Astrocyte of the spinal cord (primary cell): ENCODE data around the gene GBF1.

Experiments used
- DNase-seq: peaks from one replicate; pipeline ENCODE4 v3.0.0; 2011; ENCODE audit warnings: low read depth, low spot score
- H3K4me3 ChIP-seq: 2 replicates; pipeline ENCODE4 v1.5.1; 2011; ENCODE audit warnings: low read depth, mild to moderate bottlenecking, low read length, moderate library complexity
- CTCF ChIP-seq: IDR thresholded peaks from 2 replicates; pipeline ENCODE4 v1.5.1; 2012; ENCODE audit warnings: low read depth, mild to moderate bottlenecking, low read length, inconsistent platforms
- in situ Hi-C: cut with HindIII; loops from 2 replicates; pipeline ENCODE4 v1.10.0; 2017; ENCODE audit warnings: low sequenced_read_pairs

Gene GBF1

DNA sequence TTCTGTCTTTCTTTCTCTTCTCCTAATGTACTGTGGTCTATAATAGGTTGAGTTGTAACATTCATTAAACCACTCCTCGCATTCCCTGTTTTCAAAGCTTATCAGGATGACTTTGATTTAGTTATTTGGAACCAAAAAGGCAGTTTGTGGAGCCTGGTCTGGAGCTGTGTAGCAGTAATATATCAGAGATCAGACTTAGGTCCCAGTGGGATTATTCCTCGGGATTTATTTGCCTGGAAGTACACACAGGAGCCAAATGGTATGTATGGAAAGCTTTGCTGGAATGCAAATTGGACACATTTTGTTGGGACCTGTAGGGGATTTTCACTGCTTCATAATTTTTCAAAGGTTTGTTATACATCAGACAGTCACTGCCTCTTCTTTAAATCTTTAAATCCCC, 40.9 kb downstream of the GBF1 start:
- no peak overlapping the region for H3K4me3 ChIP-seq
- TF ChIP-seq CTCF = no peak
- in situ Hi-C loops = no loop called here
- DNase-seq = no peak

- in situ Hi-C loops = no loop called here
- DNase-seq = no peak
- H3K4me3 ChIP-seq = no peak overlapping the region
- TF ChIP-seq CTCF = no peak
These were observed 42.2 kb downstream of the GBF1 start for GRCh38 chr10:102287538-102287937.

DNA sequence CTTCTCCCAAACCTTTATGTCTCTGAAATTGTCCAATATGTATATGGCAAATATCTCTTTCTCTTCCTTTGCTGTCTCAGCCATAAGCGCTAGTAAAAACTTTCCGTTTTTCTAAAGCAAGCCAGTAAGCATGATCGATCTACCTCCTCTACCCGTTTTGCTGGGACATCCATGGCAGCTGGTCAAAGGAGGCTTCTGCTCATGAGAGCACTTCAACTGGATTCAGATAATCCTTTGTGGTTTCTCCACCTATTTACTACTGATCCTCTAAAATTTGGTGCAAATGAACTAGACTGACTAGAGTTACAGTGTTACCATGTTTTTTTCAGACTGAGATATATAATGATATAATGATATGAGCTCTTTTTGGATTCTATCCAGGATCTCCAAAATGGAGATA, 42.7 kb downstream of the GBF1 start:
- no peak overlapping the region for H3K4me3 ChIP-seq
- DNase-seq = no peak
- no peak for TF ChIP-seq CTCF
- in situ Hi-C loops = no loop called here

DNA sequence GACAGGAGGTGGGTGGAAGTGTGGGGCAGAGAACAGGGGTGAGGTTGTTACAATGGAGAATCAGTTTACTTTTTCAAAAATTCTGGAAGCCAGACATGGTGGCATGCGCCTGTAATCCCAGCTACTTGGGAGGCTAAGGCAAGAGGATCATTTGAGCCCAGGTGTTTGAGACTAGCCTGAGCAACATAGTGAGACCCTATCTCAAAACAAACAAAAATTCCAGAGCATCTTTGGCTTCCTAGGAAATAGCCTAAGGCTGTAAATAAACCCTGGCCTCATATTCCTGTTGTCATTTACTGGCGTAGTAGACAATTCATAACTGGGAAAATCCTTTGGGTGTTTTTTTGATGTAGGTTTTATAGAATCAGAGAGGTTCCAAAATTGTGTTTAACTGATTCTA, 44.0 kb downstream of the GBF1 start:
- DNase-seq = no peak
- H3K4me3 ChIP-seq = no peak overlapping the region
- TF ChIP-seq CTCF = no peak
- in situ Hi-C loops = no loop called here

DNA sequence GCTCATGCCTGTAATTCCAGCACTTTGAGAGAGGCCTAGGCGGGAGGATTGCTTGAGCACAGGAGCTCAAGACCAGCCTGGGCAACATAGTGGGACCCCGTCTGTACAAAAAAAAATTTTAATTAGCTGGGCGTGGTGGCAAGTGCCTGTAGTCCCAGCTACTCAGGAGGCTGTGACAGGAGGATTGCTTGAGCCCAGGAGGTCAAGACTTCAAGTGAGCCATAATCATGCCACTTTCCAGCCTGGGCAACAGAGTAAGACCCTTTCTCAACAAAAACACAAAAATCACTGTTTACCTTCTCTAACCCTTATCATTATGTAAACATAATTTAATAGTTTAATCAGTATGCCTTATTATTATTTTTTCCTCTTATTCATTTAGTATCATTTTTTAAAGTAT, 44.5 kb downstream of the GBF1 start:
- in situ Hi-C loops = no loop called here
- TF ChIP-seq CTCF = no peak
- no peak for DNase-seq
- no peak overlapping the region for H3K4me3 ChIP-seq

DNA sequence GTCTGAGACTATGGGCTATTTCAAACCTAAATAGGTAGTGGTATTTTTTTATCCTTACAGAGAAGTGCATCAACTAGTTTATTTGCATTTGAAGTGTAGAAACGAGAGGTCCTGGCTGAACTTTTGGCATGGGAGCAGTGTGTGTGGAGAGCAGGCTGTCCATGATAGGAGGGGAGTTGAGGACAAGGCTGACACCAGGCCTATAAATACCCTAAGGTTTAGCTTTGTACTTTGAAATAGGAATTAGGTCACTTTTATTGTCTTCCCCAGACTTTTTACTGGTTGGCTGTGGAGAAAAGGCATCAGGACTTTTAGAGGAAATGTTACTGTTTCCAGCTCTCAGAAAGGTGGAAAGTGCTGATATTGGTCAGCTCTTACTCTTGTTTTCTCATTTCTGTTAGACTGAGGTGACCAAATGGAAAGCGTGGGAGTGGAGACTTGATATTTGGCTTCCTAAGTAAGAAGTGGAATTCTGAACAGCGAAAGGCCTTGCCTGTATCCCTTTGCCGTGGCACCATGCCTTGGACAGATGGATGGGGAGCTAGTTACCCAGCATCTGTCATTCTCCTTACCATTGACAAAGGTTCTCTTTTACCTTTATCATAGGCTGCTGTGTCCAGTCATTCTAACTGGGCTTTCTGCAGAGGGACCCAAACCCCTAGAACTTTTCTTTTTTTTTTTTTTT, 46.0 kb downstream of the GBF1 start:
- in situ Hi-C loops = no loop called here

More for the DNA sequence above, 46.0 kb downstream of the GBF1 start:
- no peak for DNase-seq
- H3K4me3 ChIP-seq = no peak overlapping the region
- TF ChIP-seq CTCF = no peak
